Mesenteric fat pad (tissue), 1 donor: Measurements from ENCODE around the gene WWC1. TPM values are rescaled to one million over a fixed set of nuclear protein-coding genes. Genes with fewer than 3 reads are reported as not detected.

Experiments
- DNase-seq: peaks from one replicate; pipeline ENCODE4 v3.0.0-alpha.2; 2020; ENCODE audit warnings: low spot score
- total RNA-seq: library from RNA; stranded (reverse); fragmentation: NEBNext Ultra II Directional; extraction: Animal tissue kit (Norgen Biotek cat#: 25700); gene quantifications from one replicate; pipeline ENCODE4 v1.2.1, GENCODE V29; 2021
- donor health status: DM: yes; HTN: yes; CAD: no.

Gene WWC1
- total RNA-seq, 1 donor from 2014 or later: 4.2 TPM

DNA sequence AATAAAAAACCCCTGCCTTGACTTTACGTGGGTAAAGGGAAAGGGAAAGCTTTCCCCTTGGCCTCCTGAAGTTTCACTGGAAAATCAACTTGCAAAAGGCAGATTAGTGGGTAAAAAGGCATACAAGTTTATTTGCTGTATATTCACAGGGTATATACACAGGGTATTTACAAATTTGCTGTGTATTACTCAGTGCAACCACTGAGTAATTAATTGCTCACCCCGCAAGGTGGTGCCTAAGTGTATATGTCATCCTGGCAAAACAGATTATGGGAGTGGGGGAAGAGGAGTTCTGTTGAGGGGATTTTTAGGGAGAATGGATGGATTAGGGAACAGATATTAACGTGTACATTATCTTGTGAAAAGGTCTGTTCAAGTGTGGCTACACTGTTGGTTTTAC is 187.7 kb downstream of the WWC1 start:
- no peak for DNase-seq

DNA sequence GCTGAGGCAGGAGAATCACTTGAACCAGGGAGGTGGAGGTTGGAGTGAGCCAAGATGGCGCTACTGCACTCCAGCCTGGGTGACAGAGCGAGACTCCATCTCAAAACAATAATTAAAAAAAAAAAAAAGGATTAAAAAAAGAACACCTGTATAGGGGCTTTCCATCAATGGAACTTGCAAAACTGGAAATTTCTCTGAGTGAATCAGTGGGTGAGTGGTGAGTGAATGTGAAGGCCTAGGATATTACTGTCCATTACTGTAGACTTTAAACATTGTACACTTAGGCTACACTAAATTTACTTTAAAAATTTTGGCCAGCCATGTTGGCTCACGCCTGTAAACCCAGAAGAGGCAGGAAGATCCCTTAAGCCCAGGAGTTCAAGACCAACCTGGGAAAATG is 189.2 kb downstream of the WWC1 start:
- no peak for DNase-seq

DNA sequence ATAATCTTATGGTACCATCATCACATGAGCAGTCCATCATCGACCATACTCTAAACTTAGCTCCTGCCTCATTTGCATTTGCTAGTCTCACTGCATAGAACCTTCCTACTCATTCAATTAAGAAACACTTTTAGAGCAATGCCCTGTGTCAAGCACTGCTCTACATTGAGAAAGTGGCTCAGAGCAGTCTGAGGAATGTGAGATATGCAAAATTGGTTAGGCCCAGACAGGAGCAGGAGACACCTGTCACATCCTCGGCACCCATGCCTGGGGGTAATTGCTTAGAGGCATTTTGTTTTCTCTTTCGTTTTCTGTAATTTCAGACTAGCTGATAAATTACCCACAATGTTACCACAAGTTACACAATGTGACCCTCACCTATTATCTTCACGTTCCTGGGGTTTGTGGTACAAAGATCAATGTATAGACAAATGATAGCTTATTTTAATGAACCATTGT is 189.9 kb downstream of the WWC1 start:
- no peak for DNase-seq

DNA sequence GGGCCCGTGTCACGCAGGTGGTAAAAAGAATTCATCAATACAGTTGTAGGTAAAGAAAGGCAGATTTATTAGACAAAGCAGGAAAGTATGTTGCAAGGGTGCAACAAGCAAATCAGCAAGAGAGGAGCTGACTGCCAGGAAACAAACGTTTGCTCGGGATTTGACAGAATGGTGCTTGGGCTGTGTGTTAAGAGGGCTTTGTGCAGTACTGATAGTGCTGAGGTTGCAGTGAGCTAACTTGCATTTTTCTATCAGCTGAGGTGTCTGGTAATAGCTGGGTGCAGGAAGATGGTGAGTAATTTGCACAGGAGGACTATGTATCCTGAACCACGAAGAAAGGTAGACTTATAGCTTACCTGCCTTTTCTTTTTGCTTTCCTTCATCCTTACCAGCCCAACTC is 190.9 kb downstream of the WWC1 start:
- no peak for DNase-seq

DNA sequence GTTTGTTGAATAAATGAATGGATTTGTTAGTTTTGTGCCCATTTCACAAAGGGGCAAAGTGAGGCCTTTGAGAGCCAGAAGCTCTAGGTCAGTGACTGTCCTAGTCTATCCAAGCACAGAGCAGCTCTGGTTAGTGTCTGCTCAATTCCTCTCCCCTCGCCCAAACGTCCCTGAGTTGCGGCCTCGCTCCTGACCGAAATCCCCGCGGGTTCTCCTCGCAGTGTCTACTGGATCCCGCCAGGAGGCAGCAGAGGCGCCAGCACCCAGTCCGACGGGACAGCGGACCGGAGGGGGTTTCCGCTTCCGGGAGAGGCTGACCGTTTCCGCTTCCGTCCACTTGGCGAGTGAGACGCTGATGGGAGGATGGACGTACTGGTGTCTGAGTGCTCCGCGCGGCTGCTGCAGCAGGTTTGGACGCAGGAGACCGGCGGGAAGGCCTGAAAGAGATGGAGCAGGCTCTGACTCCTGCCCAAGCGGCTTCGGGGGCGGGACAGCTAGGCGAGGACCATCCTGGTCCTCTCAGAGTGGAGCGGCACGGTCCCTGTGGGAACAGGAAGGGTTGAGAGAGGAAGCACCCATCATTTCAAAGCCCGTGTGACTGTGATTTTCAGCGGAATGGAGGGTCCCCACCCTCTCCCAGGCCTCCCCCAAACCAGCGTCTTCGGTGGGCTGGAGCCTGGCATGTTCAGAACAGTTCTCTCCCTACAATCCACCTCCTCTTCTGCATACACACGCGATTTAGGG is 194.9 kb downstream of the WWC1 start, which contains the start of gene RARS1:
Gene RARS1 (plus strand): TSS at position 336 of the 744 bp plus-strand sequence. CDS start 28 bp downstream, at position 364.
- peak; percentile 97 for DNase-seq

DNA sequence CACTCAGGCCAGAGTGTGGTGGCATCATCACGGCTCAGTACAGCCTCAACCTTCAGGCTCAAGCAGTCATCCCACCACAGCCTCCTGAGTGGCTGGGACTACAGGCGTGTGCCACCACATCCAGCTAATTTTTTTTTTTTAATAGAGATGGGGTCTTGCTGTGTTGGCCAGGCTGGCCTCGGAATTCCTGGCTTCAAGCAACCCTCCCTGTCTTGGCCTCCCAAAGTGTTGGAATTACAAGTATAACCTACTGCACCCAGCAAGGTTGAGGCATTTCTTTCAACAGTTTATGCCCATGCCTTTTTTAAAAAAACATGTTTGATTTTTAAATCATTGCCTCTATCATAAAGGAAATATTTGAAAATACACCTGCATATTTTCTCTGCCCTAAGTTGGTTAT is 197.6 kb downstream of the WWC1 start:
- DNase-seq: no peak

DNA sequence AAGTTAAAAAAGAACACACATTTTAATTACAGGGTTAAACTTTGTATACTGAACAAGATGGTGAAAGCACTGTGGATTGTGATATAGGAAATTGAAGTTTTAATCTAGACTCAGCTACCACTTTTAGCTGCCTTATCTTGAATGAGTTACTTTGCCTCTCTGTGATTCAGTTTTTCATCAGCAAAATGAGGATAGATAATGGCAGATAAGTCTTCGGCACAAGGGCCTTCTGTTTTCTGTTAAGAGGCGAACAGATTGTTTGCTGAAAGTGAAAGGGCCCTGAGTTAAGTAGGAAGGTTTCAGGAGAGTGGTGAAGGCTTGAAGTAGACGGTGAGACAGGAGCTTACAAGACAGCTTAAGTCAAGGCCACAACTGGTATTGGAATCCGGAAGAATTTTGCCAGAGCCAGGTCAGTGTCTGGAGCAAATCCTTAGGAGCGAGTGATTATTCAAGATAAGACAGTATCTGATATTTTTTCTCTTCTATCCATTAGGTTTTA is 202.7 kb downstream of the WWC1 start:
- no peak for DNase-seq

DNA sequence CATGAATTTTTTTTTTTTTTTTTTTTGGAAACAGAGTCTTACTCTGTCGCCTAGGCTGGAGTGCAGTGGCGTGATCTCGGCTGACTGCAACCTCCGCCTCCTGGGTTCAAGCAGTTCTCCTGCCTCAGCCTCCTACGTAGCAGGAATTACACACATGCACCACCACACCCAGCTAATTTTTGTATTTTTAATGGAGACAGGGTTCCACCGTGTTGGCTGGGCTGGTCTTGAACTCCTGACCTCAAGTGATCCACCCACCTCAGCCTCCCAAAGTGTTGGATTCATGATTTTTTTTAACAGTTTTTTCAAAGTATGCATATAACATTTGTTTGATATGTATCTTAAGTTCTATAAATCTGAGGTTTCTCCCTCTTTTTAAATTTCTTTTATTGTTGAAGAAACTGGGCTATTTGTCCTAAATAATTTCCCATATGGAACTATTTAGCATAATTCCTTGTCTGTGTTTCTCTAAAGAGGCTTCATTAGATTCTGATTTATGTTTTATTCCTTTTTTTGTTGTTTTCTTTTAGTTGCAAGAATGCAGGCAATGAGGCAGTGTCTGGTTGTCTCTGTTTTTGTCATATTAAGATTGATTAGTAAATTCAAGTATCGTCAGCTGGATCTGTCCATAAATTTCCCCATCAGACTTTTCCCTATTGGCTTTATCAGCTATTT is 211.3 kb downstream of the WWC1 start:
- DNase-seq: no peak

DNA sequence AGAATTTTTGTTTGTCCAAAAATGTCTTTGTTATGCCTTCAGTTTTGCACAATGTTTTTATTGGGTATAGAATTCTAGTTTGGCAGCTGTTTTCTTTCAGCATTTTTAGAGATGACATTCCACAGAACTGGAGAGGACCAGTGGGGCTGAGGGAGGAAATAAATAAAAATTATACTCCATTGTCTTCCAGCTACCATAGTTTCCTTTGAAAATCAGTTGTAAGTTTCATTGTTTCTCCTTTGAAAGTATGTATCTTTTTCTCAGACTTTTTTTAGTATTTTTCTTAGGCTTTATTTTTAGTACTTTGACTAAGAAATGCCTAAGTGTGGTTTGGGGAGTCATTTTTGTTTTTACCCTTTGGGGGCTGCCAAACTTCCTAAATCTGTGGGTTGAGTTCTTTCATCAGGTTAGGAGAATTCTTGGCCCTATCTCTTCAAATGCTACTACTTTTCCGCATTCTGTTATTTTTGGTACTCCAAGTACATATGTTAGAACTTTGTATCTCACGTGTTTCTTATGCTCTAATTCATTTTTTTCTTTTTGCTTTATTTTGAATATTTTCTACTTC is 222.5 kb downstream of the WWC1 start:
- DNase-seq: no peak

Other genes with a start within 250 kb of the WWC1 start
- 65.6 TPM for gene RARS1, start 194.8 kb downstream of the WWC1 start, total RNA-seq
- not detected for gene FBLL1, start 237.7 kb downstream of the WWC1 start, total RNA-seq